ENCODE measurements around the gene GULP1. TPM values are rescaled to one million over a fixed set of nuclear protein-coding genes. Genes with fewer than 3 reads are reported as not detected.

Gene GULP1
- total and polyA plus RNA-seq, 10 of the 15 experiments (the other 5 are each of a cell fraction or from before 2014, with no cell fraction given) = 0.02 to 1.3 (median 0.15) TPM; not detected in 5

DNA sequence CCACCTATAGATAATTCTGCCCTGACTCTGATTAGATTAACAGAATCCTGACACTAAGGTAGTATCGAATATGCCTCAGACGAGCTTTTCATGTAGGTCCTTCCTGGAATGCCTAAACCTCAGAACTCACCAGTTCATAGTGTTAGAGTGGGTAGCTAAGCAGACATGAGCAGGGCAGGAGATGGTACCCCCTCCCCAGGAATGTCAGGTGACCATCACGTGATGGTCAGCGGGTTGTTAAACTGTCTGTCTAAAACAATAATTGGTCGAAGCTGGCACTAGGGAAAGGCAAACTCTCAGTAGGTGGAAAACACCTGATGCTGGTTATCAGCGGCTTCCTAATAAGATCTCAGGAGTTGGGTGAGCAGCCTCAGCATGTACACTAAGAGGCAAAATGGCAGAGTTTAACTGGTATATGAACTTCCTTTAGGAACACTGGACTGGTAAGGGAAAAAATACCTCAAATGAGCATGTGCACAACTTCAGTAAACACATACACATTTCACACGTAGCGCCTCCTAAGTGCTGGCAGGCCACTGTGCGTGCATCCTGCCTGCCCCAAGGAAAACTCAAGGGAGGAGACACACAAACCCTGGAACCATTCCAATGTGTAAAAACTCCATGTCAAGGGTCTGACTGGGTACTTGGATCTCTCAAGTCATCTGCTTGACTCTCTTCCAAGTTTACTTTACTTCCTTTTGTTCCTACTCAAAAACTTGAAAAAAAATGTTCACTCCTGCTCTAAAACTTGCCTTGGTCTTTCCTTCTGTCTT, 339.5 kb downstream of the GULP1 start:
- Histone ChIP-seq H3K9me3 (replicated peaks; ENCODE audit: control insufficient read depth, insufficient read depth, low read length) (no peaks in the 10 kb centered on the region), H3K36me3 (ENCODE audit: control insufficient read depth in 2 of 2, insufficient read depth in 2 of 2, low read length in 1 of 2) (no peaks in the 10 kb centered on the region), H3K27me3 (replicated peaks in 1 of 2; ENCODE audit: control insufficient read depth in 2 of 2, insufficient read depth in 2 of 2, low read length in 1 of 2) (no peaks in the 10 kb centered on the region), H3K4me3 (no peak overlapping the region), H3K27ac (ENCODE audit: control insufficient read depth, insufficient read depth) (no peak overlapping the region), H3K4me1 (ENCODE audit: control insufficient read depth, insufficient read depth, low read length) (no peaks in the 10 kb centered on the region), H2AFZ (ENCODE audit: control insufficient read depth, low read depth, low read length) (no peak overlapping the region), H4K20me1 (ENCODE audit: control insufficient read depth, insufficient read depth) (no peaks in the 10 kb centered on the region), H3K9ac (ENCODE audit: control insufficient read depth, insufficient read depth, low read length) (no peak overlapping the region), H3K4me2 (ENCODE audit: control insufficient read depth, insufficient read depth) (no peak overlapping the region), H3K79me2 (ENCODE audit: control insufficient read depth, insufficient read depth, low read length) (no peaks in the 10 kb centered on the region)
- ChIA-PET CTCF (no interaction called here), SMC1A (ENCODE audit: uncharacterized antibody, unreplicated experiment) (interaction anchor here (1.0 kb wide), 2 partner anchors 263 to 350 kb away, joined by 3 to 4 read pairs; no protein-coding TSS in a partner anchor), RAD21 (ENCODE audit: unreplicated experiment) (no interaction called here), POLR2A (no interaction called here)
- DNase-seq (ENCODE audit: low read depth, low spot score) = no peak
- 4% methylated on average over 9 of the region's 9 CpGs for WGBS (ENCODE audit: insufficient coverage, insufficient replicate concordance, low lambda C conversion rate, missing lambda C conversion rate)
- no peak for FAIRE-seq
- BruUV-seq (replicated peaks) = no TSS peak
- in situ Hi-C loops (cut with MboI) (no loop called here), intact Hi-C loops (cut with micrococcal nuclease; ENCODE audit: unreplicated experiment) (no loop called here)
- ATAC-seq = no peak
- TF ChIP-seq MEF2B (IDR thresholded peaks at IDR 0.05; ENCODE audit: partially characterized antibody, poor library complexity, severe bottlenecking) = no peak
- TF ChIP-seq, protein P1, sequence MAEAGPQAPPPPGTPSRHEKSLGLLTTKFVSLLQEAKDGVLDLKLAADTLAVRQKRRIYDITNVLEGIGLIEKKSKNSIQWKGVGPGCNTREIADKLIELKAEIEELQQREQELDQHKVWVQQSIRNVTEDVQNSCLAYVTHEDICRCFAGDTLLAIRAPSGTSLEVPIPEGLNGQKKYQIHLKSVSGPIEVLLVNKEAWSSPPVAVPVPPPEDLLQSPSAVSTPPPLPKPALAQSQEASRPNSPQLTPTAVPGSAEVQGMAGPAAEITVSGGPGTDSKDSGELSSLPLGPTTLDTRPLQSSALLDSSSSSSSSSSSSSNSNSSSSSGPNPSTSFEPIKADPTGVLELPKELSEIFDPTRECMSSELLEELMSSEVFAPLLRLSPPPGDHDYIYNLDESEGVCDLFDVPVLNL (IDR thresholded peaks at IDR 0.05; ENCODE audit: low read depth, low read length) = no peak
- no peak for TF ChIP-seq ZNF207 (IDR thresholded peaks at IDR 0.05; ENCODE audit: borderline replicate concordance)
- TF ChIP-seq, protein P2, sequence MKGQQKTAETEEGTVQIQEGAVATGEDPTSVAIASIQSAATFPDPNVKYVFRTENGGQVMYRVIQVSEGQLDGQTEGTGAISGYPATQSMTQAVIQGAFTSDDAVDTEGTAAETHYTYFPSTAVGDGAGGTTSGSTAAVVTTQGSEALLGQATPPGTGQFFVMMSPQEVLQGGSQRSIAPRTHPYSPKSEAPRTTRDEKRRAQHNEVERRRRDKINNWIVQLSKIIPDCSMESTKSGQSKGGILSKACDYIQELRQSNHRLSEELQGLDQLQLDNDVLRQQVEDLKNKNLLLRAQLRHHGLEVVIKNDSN (IDR thresholded peaks at IDR 0.05; ENCODE audit: borderline replicate concordance, extremely low read length, insufficient read depth, low read depth, low read length) = no peak
- TF ChIP-seq ZBTB11 (CRISPR knock-in tag; IDR thresholded peaks at IDR 0.05) = no peak
- no peak for TF ChIP-seq PAX5 (IDR thresholded peaks at IDR 0.05; ENCODE audit: borderline replicate concordance, low read depth, low read length)
- TF ChIP-seq TCF12 (IDR thresholded peaks at IDR 0.05; ENCODE audit: low read depth, low read length) = no peak
- no peak for TF ChIP-seq FOXM1 (IDR thresholded peaks at IDR 0.05; ENCODE audit: low read depth, low read length)
- no peak for TF ChIP-seq STAT3 (IDR thresholded peaks at IDR 0.05; ENCODE audit: low read depth, low read length)
- TF ChIP-seq SMC3 (IDR thresholded peaks at IDR 0.05; ENCODE audit: borderline replicate concordance, low read length) = no peak
- no peak for TF ChIP-seq MYB (IDR thresholded peaks at IDR 0.05; ENCODE audit: borderline replicate concordance, low read depth, low read length)
- TF ChIP-seq, protein P3, sequence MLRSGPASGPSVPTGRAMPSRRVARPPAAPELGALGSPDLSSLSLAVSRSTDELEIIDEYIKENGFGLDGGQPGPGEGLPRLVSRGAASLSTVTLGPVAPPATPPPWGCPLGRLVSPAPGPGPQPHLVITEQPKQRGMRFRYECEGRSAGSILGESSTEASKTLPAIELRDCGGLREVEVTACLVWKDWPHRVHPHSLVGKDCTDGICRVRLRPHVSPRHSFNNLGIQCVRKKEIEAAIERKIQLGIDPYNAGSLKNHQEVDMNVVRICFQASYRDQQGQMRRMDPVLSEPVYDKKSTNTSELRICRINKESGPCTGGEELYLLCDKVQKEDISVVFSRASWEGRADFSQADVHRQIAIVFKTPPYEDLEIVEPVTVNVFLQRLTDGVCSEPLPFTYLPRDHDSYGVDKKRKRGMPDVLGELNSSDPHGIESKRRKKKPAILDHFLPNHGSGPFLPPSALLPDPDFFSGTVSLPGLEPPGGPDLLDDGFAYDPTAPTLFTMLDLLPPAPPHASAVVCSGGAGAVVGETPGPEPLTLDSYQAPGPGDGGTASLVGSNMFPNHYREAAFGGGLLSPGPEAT (IDR thresholded peaks at IDR 0.05; ENCODE audit: low read depth) = no peak
- TF ChIP-seq ZSCAN29 (IDR thresholded peaks at IDR 0.05) = no peak
- TF ChIP-seq, protein P4, sequence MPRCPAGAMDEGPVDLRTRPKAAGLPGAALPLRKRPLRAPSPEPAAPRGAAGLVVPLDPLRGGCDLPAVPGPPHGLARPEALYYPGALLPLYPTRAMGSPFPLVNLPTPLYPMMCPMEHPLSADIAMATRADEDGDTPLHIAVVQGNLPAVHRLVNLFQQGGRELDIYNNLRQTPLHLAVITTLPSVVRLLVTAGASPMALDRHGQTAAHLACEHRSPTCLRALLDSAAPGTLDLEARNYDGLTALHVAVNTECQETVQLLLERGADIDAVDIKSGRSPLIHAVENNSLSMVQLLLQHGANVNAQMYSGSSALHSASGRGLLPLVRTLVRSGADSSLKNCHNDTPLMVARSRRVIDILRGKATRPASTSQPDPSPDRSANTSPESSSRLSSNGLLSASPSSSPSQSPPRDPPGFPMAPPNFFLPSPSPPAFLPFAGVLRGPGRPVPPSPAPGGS (IDR thresholded peaks at IDR 0.05; ENCODE audit: borderline replicate concordance, insufficient read depth, low read depth, low read length, poor library complexity, severe bottlenecking) = no peak
- TF ChIP-seq BCL11A (IDR thresholded peaks at IDR 0.05; ENCODE audit: low read depth, low read length) = no peak
